ENCODE measurements around the gene HIPK1. TPM values are rescaled to one million over a fixed set of nuclear protein-coding genes. Genes with fewer than 3 reads are reported as not detected.

HIPK1 gene
- total RNA-seq, 1 donor from 2014 or later: 52.3 TPM

DNA sequence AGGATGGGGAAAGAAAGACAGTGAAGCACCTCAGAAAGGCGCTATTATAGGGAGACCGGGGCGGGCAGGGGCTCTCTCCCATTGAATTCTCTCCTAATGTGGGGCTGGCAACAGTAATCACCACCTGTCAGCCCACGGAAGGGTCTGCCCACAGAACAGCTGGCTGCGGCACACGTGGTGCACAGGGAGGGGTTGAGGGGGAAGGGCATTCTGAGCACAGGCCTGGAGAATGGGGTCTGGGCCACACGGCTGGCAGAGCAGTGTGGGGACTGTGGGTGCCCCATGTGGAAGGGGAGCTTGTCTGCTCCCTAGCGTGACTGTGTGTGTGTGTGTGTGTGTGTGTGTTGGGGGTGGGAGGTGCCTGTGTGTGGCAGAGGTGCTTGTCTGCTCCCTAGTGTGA lies 54.3 kb downstream of the HIPK1 start:
- H3K36me3 ChIP-seq: no peaks in the 10 kb centered on the region
- DNase-seq (ENCODE audit: extremely low spot score in 2 of 2): no peak

DNA sequence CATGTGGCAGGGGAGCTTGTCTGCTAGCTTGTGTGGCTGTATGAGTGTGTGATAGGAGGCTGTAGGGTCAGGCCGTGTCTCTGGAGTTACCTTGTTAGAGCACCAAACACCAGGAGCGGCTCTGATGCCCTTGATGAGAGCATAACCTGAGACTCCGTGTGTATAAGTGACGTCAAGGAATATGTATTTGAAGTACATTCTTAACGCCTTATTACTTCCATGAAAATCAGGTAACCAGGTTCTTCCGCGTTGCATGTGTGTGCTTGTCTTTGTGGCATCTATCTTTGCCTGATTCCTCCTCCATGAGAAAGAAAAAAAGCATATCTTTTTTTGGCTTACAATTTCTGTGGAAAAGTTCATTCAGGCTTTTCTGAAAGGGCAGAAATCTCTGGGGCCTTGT lies 54.7 kb downstream of the HIPK1 start:
- no peaks in the 10 kb centered on the region for H3K36me3 ChIP-seq
- H3K27ac ChIP-seq: peak overlapping the region; percentile 90
- no peaks in the 10 kb centered on the region for H3K27me3 ChIP-seq
- no peaks in the 10 kb centered on the region for H3K9me3 ChIP-seq
- peaks cover 49% of the 10 kb centered on the region for H3K4me1 ChIP-seq
- no peak for TF ChIP-seq POLR2A (IDR thresholded peaks at IDR 0.05)
- H3K4me3 ChIP-seq: peak overlapping the region in 1 of 2 donors; percentile 35
- intact Hi-C loops (cut with DNase I): loop anchor here (10.0 kb wide), 1 partner anchor 231 kb away; no protein-coding TSS in a partner anchor
- DNase-seq (ENCODE audit: extremely low spot score in 2 of 2): no peak

More for the DNA sequence above, 54.3 kb downstream of the HIPK1 start:
- TF ChIP-seq CTCF (IDR thresholded peaks at IDR 0.05): no peak
- TF ChIP-seq POLR2AphosphoS5 (IDR thresholded peaks at IDR 0.05; ENCODE audit: insufficient read depth in 1 of 2, low read depth in 1 of 2): no peak
- H3K4me3 ChIP-seq: peak overlapping the region; percentile 35 to 45
- intact Hi-C loops (cut with DNase I): loop anchor here (10.0 kb wide), 1 partner anchor 231 kb away; no protein-coding TSS in a partner anchor
- H3K9me3 ChIP-seq: no peaks in the 10 kb centered on the region
- no peaks in the 10 kb centered on the region for H3K27me3 ChIP-seq
- H3K4me1 ChIP-seq: peaks cover 54% of the 10 kb centered on the region
- H3K27ac ChIP-seq: peak overlapping the region; percentile 90

GRCh38 chr1:113984710-113985109 lies 55.6 kb downstream of the HIPK1 start:
- no peak for DNase-seq (ENCODE audit: extremely low spot score in 2 of 2)
- H3K27ac ChIP-seq: peak overlapping the region; percentile 90
- intact Hi-C loops (cut with DNase I): loop anchor here (10.0 kb wide), 1 partner anchor 230 kb away; no protein-coding TSS in a partner anchor
- no peak overlapping the region for H3K4me3 ChIP-seq
- H3K9me3 ChIP-seq: no peaks in the 10 kb centered on the region
- TF ChIP-seq POLR2AphosphoS5 (IDR thresholded peaks at IDR 0.05; ENCODE audit: insufficient read depth in 1 of 2, low read depth in 1 of 2) (no peak), CTCF (IDR thresholded peaks at IDR 0.05) (no peak), POLR2A (IDR thresholded peaks at IDR 0.05) (no peak)
- no peaks in the 10 kb centered on the region for H3K36me3 ChIP-seq
- H3K4me1 ChIP-seq: peaks cover 44% of the 10 kb centered on the region
- H3K27me3 ChIP-seq: no peaks in the 10 kb centered on the region

GRCh38 chr1:113986802-113987201 lies 57.7 kb downstream of the HIPK1 start:
- TF ChIP-seq POLR2AphosphoS5 (IDR thresholded peaks at IDR 0.05; ENCODE audit: insufficient read depth in 1 of 2, low read depth in 1 of 2) (no peak), CTCF (IDR thresholded peaks at IDR 0.05) (no peak), POLR2A (IDR thresholded peaks at IDR 0.05) (no peak)
- Histone ChIP-seq H3K27ac (no peak overlapping the region), H3K9me3 (no peaks in the 10 kb centered on the region), H3K4me1 (peaks cover 32% of the 10 kb centered on the region), H3K4me3 (no peak overlapping the region), H3K36me3 (no peaks in the 10 kb centered on the region), H3K27me3 (no peaks in the 10 kb centered on the region)
- intact Hi-C loops (cut with DNase I): loop anchor here (10.0 kb wide), 1 partner anchor 228 kb away; no protein-coding TSS in a partner anchor
- no peak for DNase-seq (ENCODE audit: extremely low spot score in 2 of 2)

DNA sequence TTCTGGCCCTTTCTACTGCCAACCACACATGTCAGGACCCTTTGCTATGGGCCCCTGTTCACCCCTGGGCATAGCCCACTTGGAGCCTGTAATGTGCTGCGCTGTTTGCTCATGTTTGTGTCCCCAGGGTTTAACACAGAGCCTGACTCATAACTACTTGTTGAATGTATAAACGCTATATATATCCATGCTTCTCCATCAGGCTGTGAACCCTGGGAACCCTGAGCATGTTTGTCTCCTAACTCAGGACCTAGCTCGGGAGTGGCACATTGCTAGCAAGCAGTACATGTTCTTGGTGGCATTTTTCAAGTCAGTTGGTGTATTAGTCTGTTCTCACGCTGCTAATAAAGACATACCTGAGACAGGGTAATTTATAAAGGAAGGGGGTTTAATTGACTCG lies 58.1 kb downstream of the HIPK1 start:
- no peaks in the 10 kb centered on the region for H3K9me3 ChIP-seq
- no peak for DNase-seq (ENCODE audit: extremely low spot score in 2 of 2)
- intact Hi-C loops (cut with DNase I): loop anchor here (10.0 kb wide), 1 partner anchor 228 kb away; no protein-coding TSS in a partner anchor
- TF ChIP-seq CTCF (IDR thresholded peaks at IDR 0.05) (no peak), POLR2A (IDR thresholded peaks at IDR 0.05) (no peak), POLR2AphosphoS5 (IDR thresholded peaks at IDR 0.05; ENCODE audit: insufficient read depth in 1 of 2, low read depth in 1 of 2) (no peak)
- peaks cover 28% of the 10 kb centered on the region for H3K4me1 ChIP-seq
- H3K27me3 ChIP-seq: no peaks in the 10 kb centered on the region
- H3K27ac ChIP-seq: no peak overlapping the region
- no peaks in the 10 kb centered on the region for H3K36me3 ChIP-seq
- no peak overlapping the region for H3K4me3 ChIP-seq

Measured in vagina (tissue), 2 donors.